HG03520 (cell line): Measurements from ENCODE around the gene ADGRD1.

Experiments used
- ATAC-seq: cut with Tn5 transposase; IDR thresholded peaks from one replicate; pipeline ENCODE4 v1.9.1; 2021; ENCODE audit warnings: mild to moderate bottlenecking, moderate library complexity; ENCODE audit not compliant: unreplicated experiment

The ADGRD1 gene

GRCh38 chr12:131085816-131086591, 132.3 kb downstream of the ADGRD1 start:
- ATAC-seq: no peak

- ATAC-seq: no peak
Observed at GRCh38 chr12:131087302-131087818, 133.7 kb downstream of the ADGRD1 start.

- no peak for ATAC-seq
Observed at GRCh38 chr12:131087991-131088700, 134.4 kb downstream of the ADGRD1 start.

GRCh38 chr12:131088701-131089530, 135.2 kb downstream of the ADGRD1 start:
- ATAC-seq: no peak

- no peak for ATAC-seq
Observed at GRCh38 chr12:131089531-131090273, 136.0 kb downstream of the ADGRD1 start.

GRCh38 chr12:131090274-131091210, 136.8 kb downstream of the ADGRD1 start:
- no peak for ATAC-seq

- no peak for ATAC-seq
Observed at GRCh38 chr12:131091413-131091975, 137.8 kb downstream of the ADGRD1 start.

GRCh38 chr12:131091976-131092691, 138.4 kb downstream of the ADGRD1 start:
- no peak for ATAC-seq

- ATAC-seq: peak; percentile 45
Observed at GRCh38 chr12:131092901-131093603, 139.3 kb downstream of the ADGRD1 start.

- ATAC-seq: no peak
Observed at GRCh38 chr12:131093604-131093955, 139.9 kb downstream of the ADGRD1 start.

- ATAC-seq: no peak
Observed at GRCh38 chr12:131093971-131094830, 140.5 kb downstream of the ADGRD1 start.

GRCh38 chr12:131094831-131095805, 141.4 kb downstream of the ADGRD1 start:
- no peak for ATAC-seq

GRCh38 chr12:131095826-131096680, 142.3 kb downstream of the ADGRD1 start:
- no peak for ATAC-seq

- ATAC-seq: no peak
Observed at GRCh38 chr12:131096681-131097181, 143.0 kb downstream of the ADGRD1 start.
